Esophagus muscularis mucosa (tissue), 4 donors: ENCODE measurements around the gene MCCD1. TPM values are rescaled to one million over a fixed set of nuclear protein-coding genes. Genes with fewer than 3 reads are reported as not detected.
"Not testable (repeated sequence)": the region's sequence is repeated elsewhere in the genome, so short reads cannot be mapped to it uniquely, and the experiment has no call there.

Source experiments
- DNase-seq: peaks from one replicate; pipeline ENCODE4 v3.0.0-alpha.2; 2017; ENCODE audit errors: extremely low spot score
- H3K27ac ChIP-seq, 4 donors: fragments of 200-600 bp; sonication (generic); replicated peaks in 1 of 4; 1 replicate in 3 of 4; 2 replicates in 1 of 4; pipeline ENCODE4 v1.5.1; 2016 to 2019; ENCODE audit warnings: mild to moderate bottlenecking in 1 of 4
- H3K27me3 ChIP-seq, 4 donors: fragments of 200-600 bp; sonication (generic); one replicate each; pipeline versions ENCODE4 v1.5.1 to v1.6.0; 2016 to 2019
- H3K36me3 ChIP-seq, 4 donors: fragments of 200-600 bp; sonication (generic); one replicate each; pipeline ENCODE4 v1.5.1; 2016 to 2019
- H3K4me1 ChIP-seq, 4 donors: fragments of 200-600 bp; sonication (generic); one replicate each; pipeline ENCODE4 v1.5.1; 2016 to 2019
- H3K4me3 ChIP-seq, 4 donors: fragments of 200-600 bp; sonication (generic); 1 replicate in 2 of 4; 2 replicates in 2 of 4; pipeline ENCODE4 v1.5.1; 2016 to 2019; ENCODE audit warnings: mild to moderate bottlenecking in 4 of 4, moderate library complexity in 1 of 4
- H3K9me3 ChIP-seq, 4 donors: fragments of 200-600 bp; sonication (generic); 1 replicate in 3 of 4; 2 replicates in 1 of 4; pipeline ENCODE4 v1.5.1; 2016 to 2019
- EP300 ChIP-seq: sonication (generic); formaldehyde crosslinking; IDR thresholded peaks from one replicate; pipeline ENCODE4 v1.6.1; 2017; ENCODE audit warnings: antibody characterized with exemption
- POLR2A ChIP-seq: fragments of 450-650 bp; IDR thresholded peaks from one replicate; pipeline ENCODE4 v1.6.1; 2017; ENCODE audit warnings: antibody characterized with exemption, moderate library complexity, mild to moderate bottlenecking, low read depth
- POLR2AphosphoS5 ChIP-seq, 2 donors: sonication (generic); formaldehyde crosslinking; IDR thresholded peaks; one replicate each; pipeline ENCODE4 v1.6.1; 2017; ENCODE audit warnings: antibody characterized with exemption in 2 of 2
- WGBS: methylation state at CpG from one replicate; pipeline ENCODE4 v1.1.5; 2018; 5-methylcytosine and 5-hydroxymethylcytosine counted together
- intact Hi-C: fragments of 100-400 bp; cut with DNase I; formaldehyde crosslinking; loops from one replicate; pipeline ENCODE4 v1.15.1; 2023
- total RNA-seq, 4 donors: library from RNA; depleted of rRNA; stranded (reverse); fragments of >200 nt; gene quantifications; one replicate each; pipeline versions ENCODE4 v1.1.0 to v1.2.1, GENCODE V29; 2016
- TF ChIP-seq, protein P1 (sequence below), 3 experiments: fragments of 200-600 bp in 2 of 3; fragments of 450-650 bp in 1 of 3; sonication (generic) in 2 of 3; IDR thresholded peaks; one replicate each; pipeline ENCODE4 v1.5.1; 2017 to 2019; ENCODE audit warnings: antibody characterized with exemption in 3 of 3, mild to moderate bottlenecking in 2 of 3, moderate library complexity in 1 of 3

Gene MCCD1
- total RNA-seq, 4 donors from 2014 or later = not detected

GRCh38 chr6:31497531-31498476 is 31.0 kb upstream of the MCCD1 start, which contains the start of gene MICB:
MICB (plus strand) TSS chr6:31498145; CDS start chr6:31498194, 49 bp downstream.
- WGBS = 1% methylated on average over 34 of the region's 64 CpGs
- no peaks in the 10 kb centered on the region for H3K36me3 ChIP-seq
- intact Hi-C loops = loop anchor here (5.0 kb wide), 1 partner anchor 44 kb away; the partner anchor contains the start of gene DDX39B
- H3K4me1 ChIP-seq = peaks cover 10 to 43% (median 39%) of the 10 kb centered on the region in 4 donors
- H3K9me3 ChIP-seq = peaks cover 0 to 5% (median 0%) of the 10 kb centered on the region in 4 donors
- H3K27ac ChIP-seq = peak within 1 kb of the TSS in 3 of 4 donors; percentile 57 to 69 (median 67)
- peak; percentile 97 for DNase-seq
- peak within 1 kb of the TSS; percentile 58 to 73 (median 59) for H3K4me3 ChIP-seq
- peaks cover 0 to 70% (median 10%) of the 10 kb centered on the region in 4 donors for H3K27me3 ChIP-seq
- TF ChIP-seq POLR2A (no peak), EP300 (no peak), POLR2AphosphoS5 (IDR thresholded peaks at IDR 0.05) (peak; percentile 52 to 55)
- TF ChIP-seq, protein P1, sequence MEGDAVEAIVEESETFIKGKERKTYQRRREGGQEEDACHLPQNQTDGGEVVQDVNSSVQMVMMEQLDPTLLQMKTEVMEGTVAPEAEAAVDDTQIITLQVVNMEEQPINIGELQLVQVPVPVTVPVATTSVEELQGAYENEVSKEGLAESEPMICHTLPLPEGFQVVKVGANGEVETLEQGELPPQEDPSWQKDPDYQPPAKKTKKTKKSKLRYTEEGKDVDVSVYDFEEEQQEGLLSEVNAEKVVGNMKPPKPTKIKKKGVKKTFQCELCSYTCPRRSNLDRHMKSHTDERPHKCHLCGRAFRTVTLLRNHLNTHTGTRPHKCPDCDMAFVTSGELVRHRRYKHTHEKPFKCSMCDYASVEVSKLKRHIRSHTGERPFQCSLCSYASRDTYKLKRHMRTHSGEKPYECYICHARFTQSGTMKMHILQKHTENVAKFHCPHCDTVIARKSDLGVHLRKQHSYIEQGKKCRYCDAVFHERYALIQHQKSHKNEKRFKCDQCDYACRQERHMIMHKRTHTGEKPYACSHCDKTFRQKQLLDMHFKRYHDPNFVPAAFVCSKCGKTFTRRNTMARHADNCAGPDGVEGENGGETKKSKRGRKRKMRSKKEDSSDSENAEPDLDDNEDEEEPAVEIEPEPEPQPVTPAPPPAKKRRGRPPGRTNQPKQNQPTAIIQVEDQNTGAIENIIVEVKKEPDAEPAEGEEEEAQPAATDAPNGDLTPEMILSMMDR (IDR thresholded peaks at IDR 0.05) = no peak

DNA sequence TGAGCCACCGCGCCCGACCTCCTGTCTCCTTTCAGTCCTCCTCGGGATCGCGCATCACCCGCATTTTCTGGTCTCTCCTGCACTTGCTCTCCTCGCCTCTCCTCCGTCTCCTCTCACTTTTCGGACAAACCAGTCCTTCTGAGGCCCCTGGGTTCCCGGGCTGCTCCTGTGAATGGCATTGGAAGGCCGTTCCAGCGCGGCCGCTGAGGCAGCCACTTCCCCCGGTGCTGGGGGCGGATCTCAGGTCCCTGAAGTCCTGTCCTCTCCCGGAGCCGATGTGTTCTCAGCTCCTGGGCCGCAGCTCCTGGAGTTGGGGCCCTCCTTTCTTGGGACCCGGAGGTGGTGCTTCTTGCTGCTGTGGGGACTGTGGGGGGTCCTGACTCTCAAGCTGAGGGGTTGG is 30.0 kb upstream of the MCCD1 start:
- Histone ChIP-seq H3K27ac (no peak overlapping the region), H3K4me1 (peaks cover 10 to 37% (median 35%) of the 10 kb centered on the region in 4 donors), H3K36me3 (no peaks in the 10 kb centered on the region), H3K27me3 (peaks cover 0 to 61% (median 7%) of the 10 kb centered on the region in 4 donors), H3K4me3 (peak overlapping the region; percentile 24 to 59 (median 46)), H3K9me3 (peaks cover 0 to 5% (median 0%) of the 10 kb centered on the region in 4 donors)
- 27% methylated on average over 15 of the region's 21 CpGs for WGBS
- intact Hi-C loops = loop anchor here (5.0 kb wide), 1 partner anchor 44 kb away; the partner anchor contains the start of gene DDX39B
- TF ChIP-seq EP300 (no peak), POLR2A (no peak), POLR2AphosphoS5 (IDR thresholded peaks at IDR 0.05) (no peak)
- TF ChIP-seq, protein P1 (IDR thresholded peaks at IDR 0.05) = no peak
- peak; percentile 72 for DNase-seq

- Histone ChIP-seq H3K4me1 (peaks cover 7 to 28% (median 26%) of the 10 kb centered on the region in 4 donors), H3K27me3 (peaks cover 0 to 66% (median 5%) of the 10 kb centered on the region in 4 donors)
- DNase-seq, H3K4me3 ChIP-seq, H3K36me3 ChIP-seq, H3K27ac ChIP-seq, H3K9me3 ChIP-seq: not testable (repeated sequence)
- intact Hi-C loops = loop anchor here (5.0 kb wide), 1 partner anchor 43 kb away; the partner anchor contains the start of gene DDX39B
- 90% methylated on average over 2 of the region's 2 CpGs for WGBS
Measured at GRCh38 chr6:31499648-31500047, 29.1 kb upstream of the MCCD1 start.

DNA sequence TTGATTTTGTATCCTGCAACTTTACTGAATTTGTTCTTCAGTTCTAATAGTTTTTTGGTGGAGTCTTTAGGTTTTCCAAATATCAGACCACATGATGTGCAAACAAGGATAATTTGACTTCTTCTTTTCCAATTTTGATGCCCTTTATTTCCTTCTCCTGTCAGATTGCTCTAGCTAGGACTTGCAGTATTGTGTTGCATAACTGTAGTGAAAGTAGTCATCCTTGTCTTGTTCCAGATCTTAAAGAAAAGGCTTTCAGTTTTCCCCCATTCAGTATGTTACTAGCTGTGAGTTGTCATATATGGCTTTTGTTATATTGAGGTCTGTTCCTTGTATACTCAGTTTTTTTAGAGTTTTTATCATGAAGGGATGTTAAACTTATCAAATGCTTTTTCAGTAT is 26.2 kb upstream of the MCCD1 start:
- no peak overlapping the region for H3K4me3 ChIP-seq
- TF ChIP-seq EP300 = no peak
- TF ChIP-seq, protein P1 (IDR thresholded peaks at IDR 0.05) = no peak
- no peak for TF ChIP-seq POLR2A
- TF ChIP-seq POLR2AphosphoS5 (IDR thresholded peaks at IDR 0.05) = no peak
- no peak for DNase-seq
- peaks cover 0 to 5% (median 0%) of the 10 kb centered on the region in 4 donors for H3K9me3 ChIP-seq
- peaks cover 0 to 67% (median 2%) of the 10 kb centered on the region in 4 donors for H3K27me3 ChIP-seq
- peaks cover 0 to 18% (median 6%) of the 10 kb centered on the region in 4 donors for H3K36me3 ChIP-seq
- no peak overlapping the region for H3K27ac ChIP-seq
- peaks cover 3 to 15% (median 14%) of the 10 kb centered on the region in 4 donors for H3K4me1 ChIP-seq
- intact Hi-C loops = no loop called here

DNA sequence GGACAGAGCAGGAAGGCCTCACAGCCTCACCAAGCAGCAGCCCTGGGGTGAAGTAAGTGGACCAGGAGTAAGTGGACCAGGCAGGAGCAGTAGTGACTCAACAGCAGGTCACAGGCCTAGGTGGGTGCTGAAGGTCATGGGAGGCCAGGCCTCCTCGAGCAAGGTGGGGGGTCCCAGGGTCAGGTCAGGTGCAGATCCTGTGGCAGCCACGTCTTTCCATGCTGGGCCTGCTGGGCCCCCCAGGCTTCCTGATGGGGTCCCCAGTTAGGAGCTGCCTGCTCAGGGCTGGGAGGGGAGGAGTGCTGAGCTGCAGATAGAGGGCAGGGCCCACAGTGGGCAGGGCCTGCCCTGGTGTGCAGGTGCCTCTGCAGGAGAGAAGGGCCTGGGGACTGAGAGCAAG is 19.7 kb upstream of the MCCD1 start:
- H3K9me3 ChIP-seq, intact Hi-C loops, H3K4me3 ChIP-seq, H3K27ac ChIP-seq, H3K4me1 ChIP-seq: not testable (repeated sequence)
- peaks cover 0 to 31% (median 13%) of the 10 kb centered on the region in 4 donors for H3K36me3 ChIP-seq
- DNase-seq = peak; percentile 17
- WGBS = no CpG with 5 or more reads among the region's 2 CpGs
- H3K27me3 ChIP-seq = peaks cover 0 to 35% (median 0%) of the 10 kb centered on the region in 4 donors
